ENCODE measurements around the gene POMC. TPM values are rescaled to one million over a fixed set of nuclear protein-coding genes. Genes with fewer than 3 reads are reported as not detected.
A peak's percentile ranks its signal among the peaks of the same experiment; 100 is the strongest.

Gene POMC
- total RNA-seq, 2 experiments from 2014 or later, result 4.5 TPM

DNA sequence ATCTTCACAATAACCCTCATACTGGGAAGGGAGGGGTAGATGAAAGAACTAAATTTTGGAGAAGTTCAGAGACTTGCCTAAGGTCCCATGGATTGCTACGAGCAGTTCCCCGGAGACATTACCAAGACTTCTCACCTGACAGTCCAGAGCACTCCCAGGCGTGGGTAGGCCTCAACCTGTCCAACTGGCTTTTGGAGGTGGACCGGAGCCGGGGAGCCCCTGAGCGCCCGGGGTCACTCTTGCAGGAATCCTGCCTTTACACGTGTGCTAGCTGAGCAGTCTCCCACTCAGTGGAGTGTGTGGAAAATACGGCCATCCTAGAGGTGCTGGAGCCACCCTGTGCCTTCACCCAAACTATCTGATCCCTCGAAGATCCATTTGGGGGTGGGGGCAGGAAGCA, 8.0 kb downstream of the POMC start:
- Histone ChIP-seq H3K4me3 (ENCODE audit: low read length) (no peak overlapping the region), H3K36me3 (ENCODE audit: insufficient read depth, low read length) (no peaks in the 10 kb centered on the region), H3K9me3 (ENCODE audit: control insufficient read depth in 1 of 2, insufficient read depth in 1 of 2, low read length in 2 of 2) (peaks cover 0 to 7% of the 10 kb centered on the region in 2 experiments), H3K4me1 (ENCODE audit: insufficient read depth, low read length) (peaks cover 16% of the 10 kb centered on the region), H3K27me3 (ENCODE audit: control insufficient read depth in 1 of 2, insufficient read depth in 2 of 2, low read length in 2 of 2) (peaks cover 0 to 2% of the 10 kb centered on the region in 2 experiments), H3K27ac (ENCODE audit: low read depth in 1 of 2, low read length in 2 of 2) (no peak overlapping the region)
- Mint-ChIP-seq H3K9me3 (no peaks in the 10 kb centered on the region), H3K4me3 (peak overlapping the region; percentile 77), H3K4me1 (ENCODE audit: low read depth) (peaks cover 31% of the 10 kb centered on the region), H3K27me3 (no peaks in the 10 kb centered on the region), H3K27ac (peak overlapping the region; percentile 84), H3K36me3 (ENCODE audit: low read depth) (peaks cover 10% of the 10 kb centered on the region)
- DNase-seq (no peak), ATAC-seq (ENCODE audit: poor library complexity) (no peak)
- intact Hi-C loops (cut with DNase I, micrococcal nuclease), result loop anchor here in 1 of 2 experiments (5.0 to 10.0 kb wide), 2 partner anchors 214 to 1187 kb away; partner anchors contain the start of genes ADGRF3 and SELENOI
- TF ChIP-seq, protein P1, sequence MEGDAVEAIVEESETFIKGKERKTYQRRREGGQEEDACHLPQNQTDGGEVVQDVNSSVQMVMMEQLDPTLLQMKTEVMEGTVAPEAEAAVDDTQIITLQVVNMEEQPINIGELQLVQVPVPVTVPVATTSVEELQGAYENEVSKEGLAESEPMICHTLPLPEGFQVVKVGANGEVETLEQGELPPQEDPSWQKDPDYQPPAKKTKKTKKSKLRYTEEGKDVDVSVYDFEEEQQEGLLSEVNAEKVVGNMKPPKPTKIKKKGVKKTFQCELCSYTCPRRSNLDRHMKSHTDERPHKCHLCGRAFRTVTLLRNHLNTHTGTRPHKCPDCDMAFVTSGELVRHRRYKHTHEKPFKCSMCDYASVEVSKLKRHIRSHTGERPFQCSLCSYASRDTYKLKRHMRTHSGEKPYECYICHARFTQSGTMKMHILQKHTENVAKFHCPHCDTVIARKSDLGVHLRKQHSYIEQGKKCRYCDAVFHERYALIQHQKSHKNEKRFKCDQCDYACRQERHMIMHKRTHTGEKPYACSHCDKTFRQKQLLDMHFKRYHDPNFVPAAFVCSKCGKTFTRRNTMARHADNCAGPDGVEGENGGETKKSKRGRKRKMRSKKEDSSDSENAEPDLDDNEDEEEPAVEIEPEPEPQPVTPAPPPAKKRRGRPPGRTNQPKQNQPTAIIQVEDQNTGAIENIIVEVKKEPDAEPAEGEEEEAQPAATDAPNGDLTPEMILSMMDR (IDR thresholded peaks at IDR 0.05), result no peak
- ChIA-PET POLR2A (no interaction called here), CTCF (no interaction called here)

DNA sequence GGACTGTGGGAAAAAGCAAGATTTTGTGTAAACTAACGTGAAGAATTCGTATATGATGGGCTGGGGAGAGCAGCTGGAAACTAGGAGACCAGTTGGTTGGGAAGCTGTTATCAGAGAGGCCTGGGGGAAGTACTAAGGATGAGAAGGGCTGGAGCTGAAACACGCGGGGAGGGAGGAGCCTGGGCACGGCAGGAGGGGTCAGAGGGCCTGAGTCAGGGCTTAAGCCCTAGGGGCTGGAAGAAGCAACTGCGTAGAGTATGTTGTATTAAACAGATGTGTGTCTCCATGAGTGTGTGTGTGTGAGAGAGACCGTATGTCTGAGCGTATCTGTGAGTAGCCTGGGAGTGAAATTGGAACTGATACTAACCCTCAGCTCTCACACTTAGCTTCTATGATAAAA, 8.4 kb downstream of the POMC start:
- peaks cover 0 to 7% of the 10 kb centered on the region in 2 experiments for H3K9me3 ChIP-seq (ENCODE audit: control insufficient read depth in 1 of 2, insufficient read depth in 1 of 2, low read length in 2 of 2)
- CTCF ChIA-PET, result no interaction called here
- intact Hi-C loops (cut with DNase I, micrococcal nuclease), result loop anchor here in 1 of 2 experiments (5.0 to 10.0 kb wide), 2 partner anchors 215 to 1187 kb away; partner anchors contain the start of genes ADGRF3 and SELENOI
- peaks cover 0 to 2% of the 10 kb centered on the region in 2 experiments for H3K27me3 ChIP-seq (ENCODE audit: control insufficient read depth in 1 of 2, insufficient read depth in 2 of 2, low read length in 2 of 2)
- Mint-ChIP-seq H3K27me3 (no peaks in the 10 kb centered on the region), H3K27ac (peak overlapping the region; percentile 84), H3K9me3 (no peaks in the 10 kb centered on the region), H3K36me3 (ENCODE audit: low read depth) (peaks cover 10% of the 10 kb centered on the region), H3K4me3 (peak overlapping the region; percentile 77), H3K4me1 (ENCODE audit: low read depth) (peaks cover 31% of the 10 kb centered on the region)
- TF ChIP-seq, protein P1 (IDR thresholded peaks at IDR 0.05), result no peak
- H3K4me1 ChIP-seq (ENCODE audit: insufficient read depth, low read length), result peaks cover 16% of the 10 kb centered on the region
- no peak overlapping the region for H3K4me3 ChIP-seq (ENCODE audit: low read length)
- DNase-seq (no peak), ATAC-seq (ENCODE audit: poor library complexity) (no peak)
- POLR2A ChIA-PET, result no interaction called here
- H3K27ac ChIP-seq (ENCODE audit: low read depth in 1 of 2, low read length in 2 of 2), result no peak overlapping the region
- H3K36me3 ChIP-seq (ENCODE audit: insufficient read depth, low read length), result no peaks in the 10 kb centered on the region

DNA sequence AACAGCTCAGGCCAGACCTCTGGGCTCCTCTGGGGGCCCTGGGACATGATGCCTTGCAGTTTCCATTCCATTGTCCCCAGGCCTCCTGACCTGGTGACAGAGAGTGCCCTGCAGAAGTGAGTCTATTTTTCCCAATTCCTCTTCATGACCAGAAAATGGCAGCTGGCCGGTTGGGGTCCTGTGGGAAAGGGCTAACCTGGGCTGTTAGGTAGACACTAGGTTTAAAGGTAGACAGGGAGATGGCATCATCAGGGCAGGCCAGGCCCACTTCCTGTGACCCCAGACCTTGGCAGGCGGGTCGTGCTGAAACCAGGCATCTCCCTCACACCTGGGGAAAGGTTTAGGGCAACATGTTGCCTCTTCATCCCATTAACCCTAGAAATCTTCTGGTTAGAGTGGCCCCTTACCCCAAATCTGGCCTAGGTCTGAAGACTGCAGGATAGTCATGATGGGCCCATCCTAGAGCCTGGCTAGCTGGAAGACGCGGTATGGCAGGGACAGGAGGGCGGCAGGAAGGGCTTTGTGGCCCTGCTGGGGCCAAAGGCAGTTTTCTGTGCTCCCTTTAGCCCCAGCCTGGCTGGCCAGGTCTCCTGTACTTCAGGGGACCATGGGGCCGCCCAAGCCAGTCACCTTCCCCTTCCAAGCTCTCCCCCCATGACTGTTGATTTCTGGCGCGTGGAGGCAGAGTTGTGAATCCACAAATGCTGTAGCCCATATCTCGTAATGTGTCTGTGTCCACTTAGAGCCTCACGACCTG, 10.1 kb downstream of the POMC start:
- H3K27ac ChIP-seq (ENCODE audit: low read depth in 1 of 2, low read length in 2 of 2), result no peak overlapping the region
- peak overlapping the region; percentile 47 for H3K27ac Mint-ChIP-seq

More for the DNA sequence above, 10.1 kb downstream of the POMC start:
- Histone ChIP-seq H3K36me3 (ENCODE audit: insufficient read depth, low read length) (no peaks in the 10 kb centered on the region), H3K27me3 (ENCODE audit: control insufficient read depth in 1 of 2, insufficient read depth in 2 of 2, low read length in 2 of 2) (peaks cover 0 to 2% of the 10 kb centered on the region in 2 experiments), H3K4me3 (ENCODE audit: low read length) (no peak overlapping the region), H3K9me3 (ENCODE audit: control insufficient read depth in 1 of 2, insufficient read depth in 1 of 2, low read length in 2 of 2) (peaks cover 0 to 7% of the 10 kb centered on the region in 2 experiments), H3K4me1 (ENCODE audit: insufficient read depth, low read length) (peaks cover 16% of the 10 kb centered on the region)
- TF ChIP-seq, protein P1 (IDR thresholded peaks at IDR 0.05), result no peak
- Mint-ChIP-seq H3K4me3 (peak overlapping the region; percentile 23), H3K9me3 (no peaks in the 10 kb centered on the region), H3K27me3 (no peaks in the 10 kb centered on the region), H3K4me1 (ENCODE audit: low read depth) (peaks cover 31% of the 10 kb centered on the region), H3K36me3 (ENCODE audit: low read depth) (peaks cover 10% of the 10 kb centered on the region)
- POLR2A ChIA-PET, result no interaction called here
- intact Hi-C loops (cut with DNase I, micrococcal nuclease), result no loop called here
- ATAC-seq (ENCODE audit: poor library complexity), result no peak
- CTCF ChIA-PET, result no interaction called here
- DNase-seq, result no peak

Data from CD4-positive, alpha-beta T cell (primary cell).